C1 segment of cervical spinal cord (tissue), 14 donors: Measurements from ENCODE around the gene LSP1.
"Not testable (repeated sequence)": the region's sequence is repeated elsewhere in the genome, so short reads cannot be mapped to it uniquely, and the experiment has no call there.

Source experiments
- DNase-seq, 14 donors: peaks; one replicate each; lab custom pipeline; 2025; lab: John Stamatoyannopoulos, UW

LSP1 gene

GRCh38 chr11:1852877-1853276, at the start of gene LSP1:
Gene LSP1 (plus strand): TSS chr11:1853084. CDS start chr11:1853145, 61 bp downstream.
- DNase-seq: peak in 1 of 14 donors; percentile 45

GRCh38 chr11:1803246-1803645, 49.6 kb upstream of the LSP1 start:
- no peak for DNase-seq

DNA sequence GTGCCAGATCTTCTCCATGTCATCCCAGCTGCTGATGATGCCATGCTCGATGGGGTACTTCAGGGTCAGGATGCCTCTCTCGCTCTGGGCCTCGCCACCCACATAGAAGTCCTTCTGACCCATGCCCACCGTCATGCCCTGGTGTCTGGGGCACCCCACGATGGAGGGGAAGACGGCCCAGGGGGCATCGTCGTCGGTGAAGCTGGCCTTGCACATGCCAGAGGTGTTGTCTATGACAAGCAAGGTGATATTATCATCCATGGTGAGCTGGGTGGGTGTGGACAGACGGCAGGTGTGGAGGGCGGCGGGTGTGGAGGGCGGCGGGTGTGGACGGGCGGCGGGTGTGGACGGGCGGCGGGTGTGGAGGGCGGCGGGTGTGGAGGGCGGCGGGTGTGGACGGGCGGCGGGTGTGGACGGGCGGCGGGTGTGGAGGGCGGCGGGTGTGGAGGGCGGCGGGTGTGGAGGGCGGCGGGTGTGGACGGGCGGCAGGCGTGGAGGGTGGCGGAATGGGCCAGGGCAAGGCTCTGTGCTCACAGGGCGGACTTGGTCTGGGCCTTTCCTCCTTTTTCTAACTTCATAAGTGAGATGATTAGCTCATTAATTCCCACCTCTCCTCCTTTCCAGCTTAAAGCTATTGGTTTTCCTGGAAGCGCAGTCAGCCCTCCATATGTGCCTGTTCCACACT, 48.9 kb upstream of the LSP1 start:
- not testable (repeated sequence) for DNase-seq

- DNase-seq: no peak
Measured at GRCh38 chr11:1805525-1805924, 47.4 kb upstream of the LSP1 start.

GRCh38 chr11:1807264-1807995, 45.5 kb upstream of the LSP1 start:
- DNase-seq: no peak

DNA sequence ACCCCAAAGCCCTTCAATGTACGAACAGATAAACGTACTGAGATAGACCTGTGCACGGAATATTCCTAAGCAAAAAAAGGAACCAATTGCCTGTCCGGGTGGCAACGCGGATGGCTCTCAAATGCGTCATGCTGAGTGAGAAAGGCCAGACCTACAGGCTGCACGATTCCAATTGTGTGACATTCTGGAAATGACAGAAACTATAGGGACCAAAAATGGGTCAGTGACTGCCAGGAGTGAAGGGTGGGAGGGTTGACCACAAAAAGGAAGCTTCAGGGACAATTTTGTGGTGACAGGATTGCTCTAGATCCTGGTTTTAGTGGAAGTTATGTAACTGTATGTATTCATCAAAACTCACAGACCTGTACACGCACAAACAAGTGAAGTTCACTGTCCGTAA, 42.1 kb upstream of the LSP1 start:
- no peak for DNase-seq

- DNase-seq: no peak
Measured at GRCh38 chr11:1812274-1812673, 40.6 kb upstream of the LSP1 start.

GRCh38 chr11:1812801-1813200, 40.1 kb upstream of the LSP1 start:
- DNase-seq: no peak

DNA sequence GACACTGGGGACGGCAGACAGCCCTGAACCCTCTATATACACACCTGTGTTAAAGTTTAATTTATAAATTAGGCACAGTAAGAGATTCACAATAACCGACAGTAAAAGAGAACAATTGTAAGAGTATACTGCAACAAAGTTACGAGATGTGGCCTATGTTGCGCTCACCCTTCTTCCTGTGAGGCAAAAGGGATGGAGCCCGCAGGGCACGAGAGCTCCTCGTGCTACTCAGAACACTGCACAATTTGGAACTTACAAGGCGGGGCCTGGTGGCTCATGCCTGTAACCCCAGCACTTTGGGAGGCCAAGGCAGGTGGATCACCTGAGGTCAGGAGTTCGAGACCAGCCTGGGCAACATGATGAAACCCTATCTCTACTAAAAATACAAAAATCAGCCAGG, 39.5 kb upstream of the LSP1 start:
- not testable (repeated sequence) for DNase-seq

GRCh38 chr11:1814691-1815090, 38.2 kb upstream of the LSP1 start:
- DNase-seq: no peak

DNA sequence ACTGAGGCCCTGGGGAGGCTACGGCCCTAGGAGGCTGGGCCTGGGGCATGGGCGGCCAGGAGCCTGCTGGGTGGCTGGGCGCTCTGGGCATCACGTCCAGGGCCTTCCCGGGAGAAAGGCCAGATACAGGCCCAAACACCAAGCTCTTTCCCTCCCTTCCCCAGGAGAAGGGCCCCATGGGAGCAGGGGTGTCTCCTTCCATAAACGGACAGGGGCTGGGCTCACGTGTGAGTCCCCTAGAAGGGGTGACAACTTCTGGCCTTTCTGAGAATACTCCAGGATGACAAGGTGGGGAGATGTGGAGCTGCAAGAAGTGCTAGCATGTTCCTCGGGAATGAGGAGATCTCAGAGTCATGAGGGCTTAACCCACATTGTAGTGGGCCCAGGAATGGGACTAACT, 37.6 kb upstream of the LSP1 start:
- DNase-seq: no peak

DNA sequence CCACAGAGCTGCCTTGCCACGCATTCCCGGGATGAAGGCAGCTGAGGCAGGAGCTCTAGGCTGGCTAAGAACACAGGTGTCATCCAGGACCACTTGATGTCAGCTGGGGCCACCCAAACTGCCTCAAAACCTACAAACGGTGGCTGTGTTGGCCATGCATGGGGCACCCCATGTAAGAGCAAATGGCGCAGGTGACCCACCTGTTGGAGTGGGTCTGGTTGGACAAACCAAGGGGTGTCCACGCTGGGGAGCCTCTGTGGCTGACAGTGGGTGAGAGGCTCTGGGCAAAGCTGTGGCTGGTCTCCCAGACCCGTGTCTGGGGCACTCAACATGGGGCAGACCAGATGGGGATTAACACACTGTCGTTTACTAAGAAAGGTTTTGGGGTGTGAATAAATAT, 37.1 kb upstream of the LSP1 start:
- no peak for DNase-seq

GRCh38 chr11:1817000-1817399, 35.9 kb upstream of the LSP1 start:
- DNase-seq: no peak

DNA sequence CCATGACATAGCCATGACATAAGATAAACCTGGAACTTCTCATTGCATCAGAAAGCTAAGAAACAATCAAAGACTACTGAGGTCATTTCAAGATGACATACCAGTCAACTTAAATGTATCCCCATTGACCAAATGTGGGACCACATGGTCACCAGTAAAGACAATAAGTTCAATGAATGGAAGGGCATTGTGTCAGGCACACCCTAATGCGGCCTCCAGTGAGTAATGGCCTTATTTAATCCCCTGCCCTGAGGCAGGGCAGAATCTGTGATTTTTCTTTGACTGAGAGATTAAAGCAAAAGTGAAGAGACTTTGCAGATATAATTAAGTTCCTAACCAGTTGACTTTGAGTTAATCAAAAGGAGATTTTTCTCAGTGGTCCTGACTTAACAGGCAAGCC, 35.4 kb upstream of the LSP1 start:
- DNase-seq: no peak

DNA sequence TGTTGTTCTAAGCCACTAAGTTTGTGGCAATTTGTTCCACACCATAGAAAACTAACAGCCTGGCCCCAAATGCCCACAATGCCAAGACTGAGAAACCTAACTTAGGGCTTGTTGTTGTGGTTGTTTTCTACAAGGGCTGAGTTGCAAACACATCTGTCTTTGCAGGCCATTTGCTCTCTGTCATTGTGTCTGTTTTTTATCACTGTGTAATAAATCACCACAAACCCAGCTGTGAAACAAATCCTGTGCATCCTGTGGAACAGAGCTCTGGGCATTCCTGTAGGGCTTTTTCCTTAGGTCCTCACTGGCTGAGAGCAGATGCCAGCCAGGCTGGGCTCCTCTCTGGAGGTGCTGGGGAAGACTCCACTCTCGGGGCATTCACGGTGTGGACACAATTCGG, 33.8 kb upstream of the LSP1 start:
- no peak for DNase-seq

- DNase-seq: no peak
Measured at GRCh38 chr11:1820463-1821325, 32.2 kb upstream of the LSP1 start.

DNA sequence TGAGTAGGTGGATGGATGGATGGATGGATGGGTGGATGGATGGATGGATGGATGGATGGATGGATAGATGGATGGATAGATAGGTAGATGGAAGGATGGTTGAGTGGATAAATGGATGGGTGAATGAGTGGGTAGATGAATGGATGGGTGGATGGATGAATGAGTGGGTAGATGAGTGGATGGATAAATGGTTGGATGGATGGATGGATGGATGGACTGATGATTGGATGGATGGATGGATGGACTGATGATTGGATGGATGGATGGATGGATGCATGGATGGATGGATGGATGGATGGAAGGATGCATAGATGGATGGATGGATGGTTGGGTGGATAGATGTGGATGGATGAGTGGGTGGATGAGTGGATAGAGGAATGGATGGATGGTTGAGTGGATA, 31.3 kb upstream of the LSP1 start:
- DNase-seq: no peak

DNA sequence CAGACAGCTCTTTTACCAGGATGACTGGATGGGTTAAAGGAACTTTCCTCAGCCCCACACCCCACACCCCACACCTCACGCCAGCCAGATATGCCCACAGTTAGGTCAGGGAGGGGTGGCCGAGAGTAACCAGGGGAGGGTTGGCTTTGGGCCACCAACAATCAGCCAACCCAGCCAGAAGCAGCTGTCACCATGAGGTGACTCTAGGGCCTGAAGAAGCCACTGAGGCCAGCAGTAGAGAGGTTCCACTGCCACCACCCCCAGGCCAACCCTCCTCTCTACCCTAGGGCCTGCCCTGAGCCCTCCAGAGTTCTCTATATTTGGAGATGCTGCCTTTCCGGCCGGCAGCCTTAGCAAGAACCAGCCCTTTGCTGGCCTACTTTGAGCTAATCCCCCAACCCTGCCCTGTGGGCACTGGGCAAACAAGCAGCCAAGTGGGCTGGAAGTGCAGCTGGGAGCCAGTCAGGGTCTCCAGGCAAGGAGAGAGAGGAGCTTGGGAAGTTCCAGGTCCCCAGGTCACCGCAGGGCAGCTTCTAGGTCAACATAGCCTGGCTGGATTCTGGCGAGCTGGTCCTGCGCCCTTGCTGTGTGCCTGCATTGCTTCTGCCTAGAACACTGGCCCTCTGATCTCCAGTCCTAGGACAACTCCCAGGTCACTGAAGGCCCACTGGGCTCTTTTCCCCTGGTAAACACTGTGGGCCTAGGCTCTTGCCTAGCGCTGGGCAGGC, 30.1 kb upstream of the LSP1 start:
- DNase-seq: no peak

- DNase-seq: no peak
Measured at GRCh38 chr11:1823376-1824220, 29.3 kb upstream of the LSP1 start.

DNA sequence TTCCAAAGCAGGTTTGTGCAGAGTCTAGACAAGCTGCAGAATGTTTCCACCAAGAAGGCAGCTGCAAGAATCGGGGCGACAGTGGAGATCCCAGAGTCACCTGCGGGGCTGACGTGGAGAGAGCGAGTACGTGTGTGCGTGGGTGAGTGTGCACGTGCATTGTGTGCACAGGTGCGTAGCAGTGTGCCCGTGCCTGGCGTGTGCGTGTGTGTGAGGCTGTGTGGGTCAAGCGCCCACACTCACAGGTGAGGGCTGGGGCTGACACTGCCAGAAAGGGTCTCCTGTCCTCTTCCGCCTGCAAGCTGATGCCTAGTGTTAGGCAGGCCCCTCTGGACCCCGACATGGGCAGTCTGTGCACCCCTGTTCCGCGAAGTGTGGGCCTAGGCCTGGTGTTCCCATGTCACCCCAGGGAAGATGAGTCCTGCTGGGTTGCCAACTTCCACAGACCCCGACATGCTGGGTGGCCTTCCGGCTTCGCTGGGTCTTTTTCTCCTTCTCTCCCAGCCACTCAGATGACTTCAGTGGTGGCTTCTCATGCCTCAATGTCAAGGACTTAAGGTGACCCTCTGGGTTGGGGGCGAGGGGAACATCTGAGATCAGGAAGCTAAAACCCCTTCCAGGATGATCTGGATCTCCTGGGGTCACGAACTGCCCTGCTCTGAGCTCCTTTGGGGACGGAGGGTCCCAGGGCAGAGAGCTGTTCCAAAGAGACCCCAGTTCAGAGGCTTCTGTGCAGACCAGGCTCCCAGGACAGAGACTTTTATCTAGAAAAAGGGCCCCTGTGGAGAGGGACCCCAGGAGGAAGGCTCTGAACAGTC, 28.5 kb upstream of the LSP1 start:
- no peak for DNase-seq
